ENCODE measurements around the gene DGKQ. TPM values are rescaled to one million over a fixed set of nuclear protein-coding genes. Genes with fewer than 3 reads are reported as not detected.

Gene DGKQ
- total and polyA plus RNA-seq, 2 experiments from 2014 or later: 15.1 to 17.1 TPM

DNA sequence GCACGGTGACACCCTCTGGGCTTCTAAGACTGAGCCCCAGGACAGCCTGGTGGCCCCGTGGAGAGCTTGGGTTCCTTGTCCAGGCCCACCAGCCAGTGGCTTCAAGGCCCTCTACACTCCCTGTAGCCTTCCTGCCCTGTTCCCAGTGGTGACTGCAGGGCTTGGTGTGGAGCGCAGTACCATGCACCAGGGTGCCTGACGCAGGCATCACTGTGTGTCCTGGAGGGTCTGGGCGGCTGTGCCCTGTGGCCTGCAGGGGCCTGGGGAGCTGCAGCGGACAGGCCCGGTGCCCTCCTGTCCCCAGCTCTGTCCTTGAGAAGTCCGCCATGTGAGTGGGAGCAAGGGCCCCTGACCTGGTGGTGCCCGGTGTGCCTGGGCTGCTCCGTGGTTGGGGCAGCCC lies 42.4 kb upstream of the DGKQ start:
- Histone ChIP-seq H3K27me3 (peaks cover 14% of the 10 kb centered on the region), H3K27ac (no peak overlapping the region), H3K9me3 (ENCODE audit: low read depth) (no peaks in the 10 kb centered on the region), H3K36me3 (no peaks in the 10 kb centered on the region), H3K4me1 (ENCODE audit: low read depth) (peaks cover 14% of the 10 kb centered on the region), H3K4me3 (no peak overlapping the region)
- TF ChIP-seq CTCF (IDR thresholded peaks at IDR 0.05; ENCODE audit: low read depth, low read length): no peak
- no peak for DNase-seq (ENCODE audit: low read depth in 1 of 2, low spot score in 1 of 2)

GRCh38 chr4:1015179-1015578 lies 41.8 kb upstream of the DGKQ start:
- H3K9me3 ChIP-seq (ENCODE audit: low read depth): no peaks in the 10 kb centered on the region
- H3K27ac ChIP-seq: no peak overlapping the region
- H3K36me3 ChIP-seq: no peaks in the 10 kb centered on the region
- no peak for TF ChIP-seq CTCF (IDR thresholded peaks at IDR 0.05; ENCODE audit: low read depth, low read length)
- no peak overlapping the region for H3K4me3 ChIP-seq
- peaks cover 19% of the 10 kb centered on the region for H3K27me3 ChIP-seq
- H3K4me1 ChIP-seq (ENCODE audit: low read depth): peaks cover 14% of the 10 kb centered on the region
- no peak for DNase-seq (ENCODE audit: low read depth in 1 of 2, low spot score in 1 of 2)

GRCh38 chr4:1014291-1015167 lies 41.2 kb upstream of the DGKQ start:
- Histone ChIP-seq H3K4me3 (no peak overlapping the region), H3K27me3 (peaks cover 24% of the 10 kb centered on the region), H3K27ac (no peak overlapping the region), H3K36me3 (no peaks in the 10 kb centered on the region), H3K9me3 (ENCODE audit: low read depth) (no peaks in the 10 kb centered on the region), H3K4me1 (ENCODE audit: low read depth) (peaks cover 10% of the 10 kb centered on the region)
- TF ChIP-seq CTCF (IDR thresholded peaks at IDR 0.05; ENCODE audit: low read depth, low read length): no peak
- DNase-seq (ENCODE audit: low read depth in 1 of 2, low spot score in 1 of 2): no peak

DNA sequence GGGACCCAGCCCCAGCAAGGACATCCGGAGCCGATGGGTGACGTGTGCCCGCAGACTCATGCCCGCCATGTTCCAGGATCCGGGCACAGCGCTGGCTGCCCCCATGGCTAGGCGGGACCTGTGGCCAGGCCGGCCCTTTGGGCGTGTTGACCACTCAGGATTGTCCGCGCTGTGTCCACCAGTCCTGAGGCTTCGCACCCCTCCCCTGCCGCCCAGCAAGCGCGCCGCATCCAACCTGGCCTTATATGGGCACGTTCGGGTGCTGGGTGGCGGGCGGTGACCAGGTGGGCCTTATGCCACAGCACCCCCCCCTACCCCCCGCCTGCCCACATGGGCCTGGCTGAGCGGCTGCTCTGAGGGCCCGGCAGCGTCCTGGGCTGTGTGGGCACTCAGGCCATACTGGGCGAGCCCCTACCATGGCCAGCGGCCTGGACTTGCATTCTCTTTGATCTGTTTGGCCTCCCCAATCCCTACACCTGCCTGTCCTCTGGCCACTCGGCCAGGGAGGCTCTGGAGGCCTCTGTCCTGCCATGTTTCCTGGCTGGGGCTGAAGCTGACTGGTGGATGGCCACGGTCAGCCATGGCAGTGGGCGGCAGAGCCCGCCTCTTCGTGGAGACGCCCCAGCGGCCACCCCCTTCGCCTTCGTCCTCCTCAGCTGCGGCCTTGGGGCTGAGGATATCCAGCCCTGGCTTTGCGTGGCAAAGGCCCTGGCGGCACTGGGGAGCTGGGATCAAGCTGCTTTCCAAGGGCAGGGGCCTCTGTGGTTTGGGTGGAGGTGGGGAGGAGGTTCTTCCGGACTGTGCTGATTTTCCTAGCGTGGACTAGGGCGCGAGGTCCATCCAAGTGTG lies 40.1 kb upstream of the DGKQ start:
- no peak for TF ChIP-seq CTCF (IDR thresholded peaks at IDR 0.05; ENCODE audit: low read depth, low read length)
- Histone ChIP-seq H3K9me3 (ENCODE audit: low read depth) (no peaks in the 10 kb centered on the region), H3K27ac (no peak overlapping the region), H3K27me3 (peaks cover 33% of the 10 kb centered on the region), H3K36me3 (no peaks in the 10 kb centered on the region), H3K4me1 (ENCODE audit: low read depth) (no peaks in the 10 kb centered on the region), H3K4me3 (no peak overlapping the region)
- no peak for DNase-seq (ENCODE audit: low read depth in 1 of 2, low spot score in 1 of 2)

DNA sequence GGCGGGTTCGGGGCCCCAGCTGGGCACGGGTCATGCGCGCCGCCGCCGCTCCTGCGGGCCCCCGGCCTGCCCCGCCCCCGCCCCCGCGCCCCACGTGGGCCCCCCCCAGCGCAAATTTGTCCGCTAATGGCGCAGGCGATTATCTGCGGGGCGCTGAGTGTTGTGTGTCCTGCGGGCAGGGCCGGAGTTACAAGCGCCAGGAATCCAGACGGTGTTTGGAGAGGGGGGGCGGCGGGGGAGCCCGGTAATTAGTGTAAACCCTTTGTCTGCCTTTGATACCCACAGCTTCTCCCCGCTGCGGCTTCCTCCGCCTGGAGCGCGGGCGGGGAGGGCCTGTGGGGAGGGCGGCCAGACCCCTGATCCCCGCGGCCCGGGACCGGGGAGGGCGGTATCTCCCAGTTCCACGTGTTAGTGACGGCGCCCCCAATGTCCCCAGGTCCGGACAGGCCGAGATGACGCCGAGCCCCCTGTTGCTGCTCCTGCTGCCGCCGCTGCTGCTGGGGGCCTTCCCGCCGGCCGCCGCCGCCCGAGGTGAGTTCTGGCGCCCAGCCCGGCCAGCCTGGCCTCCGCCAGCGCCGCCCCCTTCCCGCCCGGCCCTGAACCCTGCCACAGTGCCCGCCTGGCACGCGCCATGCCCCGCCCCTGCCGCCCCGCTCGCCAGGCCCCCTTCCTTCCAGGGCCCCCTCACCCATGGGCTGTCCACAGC lies 38.8 kb upstream of the DGKQ start:
- H3K27ac ChIP-seq: no peak overlapping the region

More for the DNA sequence above, 38.8 kb upstream of the DGKQ start:
- Histone ChIP-seq H3K4me3 (peak overlapping the region; percentile 52), H3K9me3 (ENCODE audit: low read depth) (no peaks in the 10 kb centered on the region), H3K36me3 (no peaks in the 10 kb centered on the region), H3K4me1 (ENCODE audit: low read depth) (no peaks in the 10 kb centered on the region), H3K27me3 (peaks cover 46% of the 10 kb centered on the region)
- peak; percentile 22 to 36 for DNase-seq (ENCODE audit: low read depth in 1 of 2, low spot score in 1 of 2)
- no peak for TF ChIP-seq CTCF (IDR thresholded peaks at IDR 0.05; ENCODE audit: low read depth, low read length)

All from cardiac muscle cell (in vitro differentiated cells and primary cell).